B cell (primary cell): ENCODE measurements around the gene RPS19. TPM values are rescaled to one million over a fixed set of nuclear protein-coding genes. Genes with fewer than 3 reads are reported as not detected.

Source experiments
- ATAC-seq: fragments of 200-7000 bp; cut with Tn5 transposase; one replicate; pipeline ENCODE4 v1.10.0; 2021; ENCODE audit warnings: low read depth, mild to moderate bottlenecking, moderate number of reproducible peaks, moderate library complexity
- CTCF ChIA-PET: fragments of 350-600 bp; sonication (Branson Sonifier 250); formaldehyde crosslinking; loops from one replicate; lab custom pipeline; 2021; ENCODE audit warnings: antibody characterized with exemption, inconsistent platforms; lab: Charles Lee
- POLR2A ChIA-PET: fragments of 350-600 bp; sonication (Branson Sonifier 250); formaldehyde crosslinking; loops from one replicate; lab custom pipeline; 2021; ENCODE audit warnings: antibody characterized with exemption; lab: Charles Lee
- DNase-seq: peaks from one replicate; pipeline ENCODE4 v3.0.0; 2013
- H2AFZ ChIP-seq: 2 replicates; pipeline ENCODE4 v1.6.1; 2012; ENCODE audit warnings: mild to moderate bottlenecking, low read depth, low read length; ENCODE audit not compliant: insufficient read depth, poor library complexity, severe bottlenecking
- H3K27ac ChIP-seq, 2 donors: 1 replicate in 1 of 2; 2 replicates in 1 of 2; pipeline ENCODE4 v1.5.1; 2012 to 2013; ENCODE audit warnings: low read length in 2 of 2, mild to moderate bottlenecking in 2 of 2, moderate library complexity in 1 of 2
- H3K27me3 ChIP-seq, 4 experiments: fragments of 200-600 bp in 1 of 4; sonication (generic) in 1 of 4; replicated peaks in 1 of 4; 1 replicate in 2 of 4; 2 replicates in 2 of 4; pipeline versions ENCODE4 v1.6.1 to v1.7.0; 2013 to 2016; ENCODE audit warnings: low read length in 3 of 4, mild to moderate bottlenecking in 2 of 4, mixed read lengths in 1 of 4, moderate library complexity in 1 of 4; ENCODE audit not compliant: insufficient read depth in 4 of 4, control insufficient read depth in 3 of 4; ENCODE audit errors: control extremely low read depth in 1 of 4
- H3K36me3 ChIP-seq, 2 experiments: replicated peaks in 1 of 2; 1 replicate in 1 of 2; 2 replicates in 1 of 2; pipeline versions ENCODE4 v1.6.1 to v1.7.1; 2013; ENCODE audit warnings: low read length in 1 of 2; ENCODE audit not compliant: insufficient read depth in 2 of 2, control insufficient read depth in 1 of 2; ENCODE audit errors: control extremely low read depth in 1 of 2, extremely low read depth in 1 of 2
- H3K4me1 ChIP-seq, 2 donors: fragments of 200-600 bp in 1 of 2; sonication (generic) in 1 of 2; 1 replicate in 1 of 2; 2 replicates in 1 of 2; pipeline versions ENCODE4 v1.5.1 to v1.6.1; 2013 to 2017; ENCODE audit warnings: low read length in 2 of 2; ENCODE audit not compliant: control insufficient read depth in 2 of 2, insufficient read depth in 2 of 2
- H3K4me2 ChIP-seq: replicated peaks from 2 replicates; pipeline ENCODE3; 2012; ENCODE audit warnings: mild to moderate bottlenecking, low read depth, low read length; ENCODE audit not compliant: poor library complexity, severe bottlenecking
- H3K4me3 ChIP-seq, 5 experiments: fragments of 200-600 bp in 1 of 5; sonication (generic) in 1 of 5; 1 replicate in 3 of 5; 2 replicates in 2 of 5; pipeline versions ENCODE4 v1.5.1 to v1.7.0; 2011 to 2016; ENCODE audit warnings: low read length in 4 of 5, mild to moderate bottlenecking in 4 of 5, low read depth in 2 of 5, control low read depth in 1 of 5, moderate library complexity in 1 of 5; ENCODE audit not compliant: insufficient read depth in 1 of 5; ENCODE audit errors: control extremely low read depth in 1 of 5, extremely low read depth in 1 of 5
- H3K79me2 ChIP-seq: fragments of 200-600 bp; sonication (generic); one replicate; pipeline ENCODE4 v1.6.0; 2016; ENCODE audit warnings: low read length; ENCODE audit not compliant: control insufficient read depth, insufficient read depth
- H3K9ac ChIP-seq: fragments of 200-600 bp; sonication (generic); 2 replicates; pipeline ENCODE4 v1.6.1; 2017; ENCODE audit warnings: mild to moderate bottlenecking, low read length, moderate library complexity
- H3K9me3 ChIP-seq, 3 donors: one replicate each; pipeline versions ENCODE4 v1.6.1 to v1.7.1; 2013; ENCODE audit warnings: low read length in 2 of 3; ENCODE audit not compliant: control insufficient read depth in 2 of 3, insufficient read depth in 1 of 3; ENCODE audit errors: control extremely low read depth in 1 of 3
- H4K20me1 ChIP-seq: 2 replicates; pipeline ENCODE4 v1.6.0; 2012; ENCODE audit warnings: mild to moderate bottlenecking, low read length; ENCODE audit not compliant: insufficient read depth, control insufficient read depth, poor library complexity, severe bottlenecking
- H3K27ac Mint-ChIP-seq: one replicate; pipeline ENCODE4 v1.8.0; 2021; ENCODE audit warnings: mixed read lengths
- H3K27me3 Mint-ChIP-seq: one replicate; pipeline ENCODE4 v1.8.0; 2021; ENCODE audit warnings: mixed read lengths
- H3K4me1 Mint-ChIP-seq: one replicate; pipeline ENCODE4 v1.8.0; 2021; ENCODE audit warnings: mixed read lengths
- H3K4me3 Mint-ChIP-seq: one replicate; pipeline ENCODE4 v1.8.0; 2021; ENCODE audit warnings: mixed read lengths
- H3K9me3 Mint-ChIP-seq: one replicate; pipeline ENCODE4 v1.8.0; 2022; ENCODE audit warnings: mixed read lengths; ENCODE audit not compliant: insufficient read depth
- EZH2 ChIP-seq: IDR thresholded peaks from 2 replicates; pipeline ENCODE4 v1.6.1; 2012; ENCODE audit warnings: borderline replicate concordance, low read depth, mild to moderate bottlenecking, moderate library complexity, low read length; ENCODE audit not compliant: insufficient read depth, poor library complexity, severe bottlenecking
- WGBS: methylation state at CpG from one replicate; pipeline ENCODE4 v1.1.5; 2013; ENCODE audit warnings: missing lambda C conversion rate; ENCODE audit not compliant: insufficient coverage; 5-methylcytosine and 5-hydroxymethylcytosine counted together
- intact Hi-C: fragments of 100-400 bp; cut with micrococcal nuclease; formaldehyde crosslinking; loops from one replicate; pipeline ENCODE4 v1.10.0; 2022
- polyA plus RNA-seq: library from polyadenylated mRNA; depleted of rRNA; stranded (reverse); fragments of >200 nt; gene quantifications from 2 replicates; pipeline ENCODE4 v1.2.3, GENCODE V29; 2012
- total RNA-seq, 2 donors: library from RNA; stranded (reverse); fragments of 120-200 nt in 1 of 2; gene quantifications; 1 replicate in 1 of 2; 2 replicates in 1 of 2; pipeline versions ENCODE4 v1.2.3 to v1.2.4, GENCODE V29; 2013 to 2022
- TF ChIP-seq, protein P1 (sequence below): fragments of 200-600 bp; IDR thresholded peaks from one replicate; pipeline ENCODE4 v1.8.0; 2022; ENCODE audit warnings: antibody characterized with exemption, mild to moderate bottlenecking

Gene RPS19
- total and polyA plus RNA-seq, 2 donors (not counting 1 experiment from before 2014, with no cell fraction given), result 3,322 to 9,144 TPM

GRCh38 chr19:41883821-41884733 is 24.0 kb downstream of the RPS19 start:
- Histone ChIP-seq H3K27me3 (no peaks in the 10 kb centered on the region), H3K4me2 (peak overlapping the region; percentile 87), H3K79me2 (peaks cover 89% of the 10 kb centered on the region), H3K9me3 (no peaks in the 10 kb centered on the region), H3K4me1 (peaks cover 72 to 83% of the 10 kb centered on the region in 2 donors), H3K9ac (peak overlapping the region; percentile 94), H3K27ac (peak overlapping the region; percentile 72 to 87), H3K4me3 (peak overlapping the region; percentile 83 to 100 (median 97)), H3K36me3 (peaks cover 0 to 40% of the 10 kb centered on the region in 2 experiments), H2AFZ (peak overlapping the region; percentile 61), H4K20me1 (peaks cover 71% of the 10 kb centered on the region)
- Mint-ChIP-seq H3K4me3 (peak overlapping the region; percentile 93), H3K27me3 (no peaks in the 10 kb centered on the region), H3K9me3 (no peaks in the 10 kb centered on the region), H3K27ac (peak overlapping the region; percentile 98), H3K4me1 (peaks cover 78% of the 10 kb centered on the region)
- CTCF ChIA-PET, result interaction anchor here (0.9 to 7.3 kb wide), 8 partner anchors 10 to 145 kb away, joined by 3 to 180 read pairs (median 8); partner anchors contain the start of genes CD79A and RPS19
- ATAC-seq (peak; percentile 78), DNase-seq (peak; percentile 95)
- under 1% methylated on average over 66 of the region's 66 CpGs for WGBS
- POLR2A ChIA-PET, result interaction anchor here (0.6 to 4.3 kb wide), 11 partner anchors 11 to 65 kb away, joined by 3 to 85 read pairs (median 5); partner anchors contain the start of genes ERFL and RPS19
- TF ChIP-seq, protein P1, sequence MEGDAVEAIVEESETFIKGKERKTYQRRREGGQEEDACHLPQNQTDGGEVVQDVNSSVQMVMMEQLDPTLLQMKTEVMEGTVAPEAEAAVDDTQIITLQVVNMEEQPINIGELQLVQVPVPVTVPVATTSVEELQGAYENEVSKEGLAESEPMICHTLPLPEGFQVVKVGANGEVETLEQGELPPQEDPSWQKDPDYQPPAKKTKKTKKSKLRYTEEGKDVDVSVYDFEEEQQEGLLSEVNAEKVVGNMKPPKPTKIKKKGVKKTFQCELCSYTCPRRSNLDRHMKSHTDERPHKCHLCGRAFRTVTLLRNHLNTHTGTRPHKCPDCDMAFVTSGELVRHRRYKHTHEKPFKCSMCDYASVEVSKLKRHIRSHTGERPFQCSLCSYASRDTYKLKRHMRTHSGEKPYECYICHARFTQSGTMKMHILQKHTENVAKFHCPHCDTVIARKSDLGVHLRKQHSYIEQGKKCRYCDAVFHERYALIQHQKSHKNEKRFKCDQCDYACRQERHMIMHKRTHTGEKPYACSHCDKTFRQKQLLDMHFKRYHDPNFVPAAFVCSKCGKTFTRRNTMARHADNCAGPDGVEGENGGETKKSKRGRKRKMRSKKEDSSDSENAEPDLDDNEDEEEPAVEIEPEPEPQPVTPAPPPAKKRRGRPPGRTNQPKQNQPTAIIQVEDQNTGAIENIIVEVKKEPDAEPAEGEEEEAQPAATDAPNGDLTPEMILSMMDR, result no peak
- no peak for TF ChIP-seq EZH2
- intact Hi-C loops, result loop anchor here (1.0 to 5.0 kb wide), 5 partner anchors 9 to 193 kb away; partner anchors contain the start of genes RABAC1 and ZNF574
